ENCODE measurements around the gene SFT2D2.
"Not testable (repeated sequence)": the region's sequence is repeated elsewhere in the genome, so short reads cannot be mapped to it uniquely, and the experiment has no call there.

Gene SFT2D2

GRCh38 chr1:168225476-168226190, at the start of gene SFT2D2:
Gene SFT2D2 (plus strand): TSS chr1:168226004. CDS start chr1:168226080, 76 bp downstream.
- peak; percentile 93 for DNase-seq

GRCh38 chr1:168178227-168178637, 47.6 kb upstream of the SFT2D2 start:
- DNase-seq: no peak

GRCh38 chr1:168178638-168179437, 47.0 kb upstream of the SFT2D2 start, which contains the start of gene TIPRL:
Gene TIPRL (plus strand): TSS chr1:168178962. CDS start chr1:168179078, 116 bp downstream.
- DNase-seq: peak; percentile 97

GRCh38 chr1:168179438-168180147, 46.2 kb upstream of the SFT2D2 start:
- DNase-seq: no peak

- DNase-seq: no peak
Observed at GRCh38 chr1:168180148-168180524, 45.7 kb upstream of the SFT2D2 start.

GRCh38 chr1:168181063-168181720, 44.6 kb upstream of the SFT2D2 start:
- not testable (repeated sequence) for DNase-seq

- no peak for DNase-seq
Observed at GRCh38 chr1:168187177-168187576, 38.6 kb upstream of the SFT2D2 start.

GRCh38 chr1:168190403-168190802, 35.4 kb upstream of the SFT2D2 start:
- no peak for DNase-seq

GRCh38 chr1:168195199-168196135, 30.3 kb upstream of the SFT2D2 start:
- DNase-seq: no peak

- DNase-seq: no peak
Observed at GRCh38 chr1:168199056-168199455, 26.7 kb upstream of the SFT2D2 start.

- no peak for DNase-seq
Observed at GRCh38 chr1:168202941-168203654, 22.7 kb upstream of the SFT2D2 start.

- no peak for DNase-seq
Observed at GRCh38 chr1:168206111-168206510, 19.7 kb upstream of the SFT2D2 start.

- DNase-seq: not testable (repeated sequence)
Observed at GRCh38 chr1:168207673-168208072, 18.1 kb upstream of the SFT2D2 start.

GRCh38 chr1:168210312-168210711, 15.5 kb upstream of the SFT2D2 start:
- no peak for DNase-seq

- no peak for DNase-seq
Observed at GRCh38 chr1:168213349-168213748, 12.5 kb upstream of the SFT2D2 start.

GRCh38 chr1:168216171-168216570, 9.6 kb upstream of the SFT2D2 start:
- no peak for DNase-seq

GRCh38 chr1:168217664-168218063, 8.1 kb upstream of the SFT2D2 start:
- DNase-seq: no peak

GRCh38 chr1:168218658-168219057, 7.1 kb upstream of the SFT2D2 start:
- DNase-seq: no peak

GRCh38 chr1:168220470-168220871, 5.3 kb upstream of the SFT2D2 start:
- DNase-seq: no peak

GRCh38 chr1:168221275-168221674, 4.5 kb upstream of the SFT2D2 start:
- DNase-seq: no peak

- DNase-seq: no peak
Observed at GRCh38 chr1:168223261-168223660, 2.5 kb upstream of the SFT2D2 start.
